Fibroblast of gingiva (primary cell): ENCODE results near the gene EML1.

ENCODE experiments used
- DNase-seq: peaks from one replicate; pipeline ENCODE4 v3.0.0-alpha.2; 2011; ENCODE audit warnings: low read depth

The EML1 gene

GRCh38 chr14:99990268-99991170, 197.3 kb downstream of the EML1 start:
- no peak for DNase-seq

- peak; percentile 39 for DNase-seq
Observed at GRCh38 chr14:99991331-99991730, 198.1 kb downstream of the EML1 start.
